H9 (cell line): ENCODE measurements around the gene AGAP3. TPM values are rescaled to one million over a fixed set of nuclear protein-coding genes. Genes with fewer than 3 reads are reported as not detected.

Experiments used
- DNase-seq: peaks from one replicate; pipeline ENCODE4 v3.0.0-alpha.2; 2017
- H2AFZ ChIP-seq: one replicate; pipeline ENCODE4 v1.6.1; 2013; ENCODE audit warnings: mild to moderate bottlenecking, low read length, control low read depth, moderate library complexity
- H2AK5ac ChIP-seq: 2 replicates; pipeline ENCODE4 v1.6.1; 2013; ENCODE audit warnings: low read length, control low read depth, mixed read lengths; ENCODE audit not compliant: insufficient read length
- H2BK120ac ChIP-seq: one replicate; pipeline ENCODE4 v1.6.1; 2013; ENCODE audit warnings: low read depth, mild to moderate bottlenecking, low read length, control low read depth, inconsistent platforms; ENCODE audit not compliant: poor library complexity, severe bottlenecking
- H2BK12ac ChIP-seq: 2 replicates; pipeline ENCODE4 v1.6.1; 2013; ENCODE audit warnings: low read length, control low read depth, mixed read lengths, low read depth; ENCODE audit not compliant: insufficient read length
- H2BK15ac ChIP-seq: 2 replicates; pipeline ENCODE4 v1.6.1; 2013; ENCODE audit warnings: low read depth, low read length, control low read depth
- H2BK20ac ChIP-seq: one replicate; pipeline ENCODE4 v1.6.1; 2013; ENCODE audit warnings: low read depth, mild to moderate bottlenecking, low read length, control low read depth, inconsistent platforms; ENCODE audit not compliant: poor library complexity, severe bottlenecking
- H2BK5ac ChIP-seq: 2 replicates; pipeline ENCODE4 v1.6.1; 2013; ENCODE audit warnings: low read length, control low read depth, mixed read lengths; ENCODE audit not compliant: insufficient read length
- H3K14ac ChIP-seq: 2 replicates; pipeline ENCODE4 v1.6.1; 2013; ENCODE audit warnings: low read length, control low read depth; ENCODE audit not compliant: insufficient read depth
- H3K18ac ChIP-seq: 2 replicates; pipeline ENCODE4 v1.6.1; 2013; ENCODE audit warnings: low read depth, mild to moderate bottlenecking, mixed read lengths, low read length, control low read depth; ENCODE audit not compliant: insufficient read length
- H3K23ac ChIP-seq: 2 replicates; pipeline ENCODE4 v1.6.1; 2013; ENCODE audit warnings: low read length, control low read depth, mixed read lengths, low read depth; ENCODE audit not compliant: insufficient read length
- H3K23me2 ChIP-seq: 2 replicates; pipeline ENCODE4 v1.6.1; 2013; ENCODE audit warnings: low read depth, mild to moderate bottlenecking, mixed read lengths, low read length, control low read depth; ENCODE audit not compliant: insufficient read length, poor library complexity, severe bottlenecking
- H3K27ac ChIP-seq: 2 replicates; pipeline ENCODE4 v1.5.1; 2013; ENCODE audit warnings: low read length, control low read depth, mixed read lengths, low read depth; ENCODE audit not compliant: insufficient read length
- H3K27me3 ChIP-seq: 2 replicates; pipeline ENCODE4 v1.6.1; 2013; ENCODE audit warnings: low read length, control low read depth, inconsistent platforms; ENCODE audit not compliant: insufficient read depth
- H3K4ac ChIP-seq: 2 replicates; pipeline ENCODE4 v1.6.1; 2013; ENCODE audit warnings: low read depth, mild to moderate bottlenecking, control low read depth, inconsistent platforms, low read length, moderate library complexity
- H3K4me1 ChIP-seq: 2 replicates; pipeline ENCODE4 v1.6.1; 2013; ENCODE audit warnings: low read length, control low read depth, inconsistent platforms; ENCODE audit not compliant: insufficient read depth
- H3K4me2 ChIP-seq: 2 replicates; pipeline ENCODE4 v1.6.1; 2013; ENCODE audit warnings: low read length, control low read depth, mixed read lengths; ENCODE audit not compliant: insufficient read length, insufficient read depth
- H3K56ac ChIP-seq: 2 replicates; pipeline ENCODE4 v1.6.1; 2013; ENCODE audit warnings: low read depth, mild to moderate bottlenecking, mixed read lengths, low read length, control low read depth; ENCODE audit not compliant: insufficient read length
- H3K79me1 ChIP-seq: 2 replicates; pipeline ENCODE4 v1.6.1; 2013; ENCODE audit warnings: low read depth, mild to moderate bottlenecking, moderate library complexity, low read length, control low read depth, inconsistent platforms; ENCODE audit not compliant: insufficient read depth, poor library complexity, severe bottlenecking
- H3K79me2 ChIP-seq: 2 replicates; pipeline ENCODE4 v1.6.1; 2013; ENCODE audit warnings: low read length, control low read depth, inconsistent platforms; ENCODE audit not compliant: insufficient read depth
- H3K9ac ChIP-seq: 2 replicates; pipeline ENCODE4 v1.6.1; 2013; ENCODE audit warnings: low read length, control low read depth, mixed read lengths; ENCODE audit not compliant: insufficient read length; ENCODE audit errors: extremely low read depth
- H3K9me3 ChIP-seq: one replicate; pipeline ENCODE4 v1.6.1; 2013; ENCODE audit warnings: low read depth, low read length, inconsistent platforms; ENCODE audit not compliant: control insufficient read depth
- H3T11ph ChIP-seq: one replicate; pipeline ENCODE4 v1.6.1; 2013; ENCODE audit warnings: mild to moderate bottlenecking, low read length, control low read depth, inconsistent platforms
- H4K20me1 ChIP-seq: one replicate; pipeline ENCODE4 v1.6.1; 2013; ENCODE audit not compliant: control insufficient read depth, insufficient read length, insufficient read depth
- H4K5ac ChIP-seq: 2 replicates; pipeline ENCODE4 v1.6.1; 2013; ENCODE audit warnings: low read depth, mild to moderate bottlenecking, mixed read lengths, low read length, control low read depth; ENCODE audit not compliant: insufficient read length
- H4K8ac ChIP-seq: replicated peaks from 2 replicates; pipeline ENCODE4 v1.6.1; 2013; ENCODE audit warnings: low read length, control low read depth, mixed read lengths, low read depth; ENCODE audit not compliant: insufficient read length
- H4K91ac ChIP-seq: 2 replicates; pipeline ENCODE4 v1.6.1; 2013; ENCODE audit warnings: low read depth, mild to moderate bottlenecking, moderate library complexity, mixed read lengths, low read length, control low read depth; ENCODE audit not compliant: insufficient read length
- H3K27ac Mint-ChIP-seq, 3 experiments: 2 replicates in 2 of 3; 3 replicates in 1 of 3; pipeline ENCODE4 v1.8.0; 2020 to 2021; ENCODE audit warnings: mixed read lengths in 3 of 3, mild to moderate bottlenecking in 1 of 3, moderate library complexity in 1 of 3
- H3K27me3 Mint-ChIP-seq: 2 replicates; pipeline ENCODE4 v1.8.0; 2021; ENCODE audit warnings: low read depth, mild to moderate bottlenecking, moderate library complexity, mixed read lengths
- H3K36me3 Mint-ChIP-seq, 3 experiments: 2 replicates in 2 of 3; 3 replicates in 1 of 3; pipeline ENCODE4 v1.8.0; 2020 to 2021; ENCODE audit warnings: low read depth in 3 of 3, mixed read lengths in 3 of 3; ENCODE audit not compliant: insufficient read depth in 1 of 3
- H3K4me1 Mint-ChIP-seq, 2 experiments: 2 replicates each; pipeline ENCODE4 v1.8.0; 2020; ENCODE audit warnings: mixed read lengths in 2 of 2
- H3K4me3 Mint-ChIP-seq, 2 experiments: 2 replicates in 1 of 2; 3 replicates in 1 of 2; pipeline ENCODE4 v1.8.0; 2020 to 2021; ENCODE audit warnings: mild to moderate bottlenecking in 2 of 2, mixed read lengths in 2 of 2, moderate library complexity in 1 of 2
- H3K9me3 Mint-ChIP-seq, 2 experiments: 2 replicates in 1 of 2; 3 replicates in 1 of 2; pipeline ENCODE4 v1.8.0; 2020; ENCODE audit warnings: mild to moderate bottlenecking in 2 of 2, mixed read lengths in 2 of 2, moderate library complexity in 1 of 2
- CTCF ChIP-seq: fragments of 200-600 bp; sonication (generic); conservative IDR thresholded peaks from 3 replicates; pipeline ENCODE4 v1.8.0; 2021; ENCODE audit warnings: antibody characterized with exemption, mild to moderate bottlenecking
- WGBS: extraction: QIAGEN DNeasy Blood & Tissue Kit; methylation state at CpG from one replicate; pipeline ENCODE4 v1.1.7; 2013; ENCODE audit warnings: missing lambda C conversion rate, low lambda C conversion rate, mixed read lengths; ENCODE audit not compliant: insufficient read length; ENCODE audit errors: extremely low coverage; 5-methylcytosine and 5-hydroxymethylcytosine counted together
- total RNA-seq: library from RNA; stranded (reverse); gene quantifications from 2 replicates; pipeline ENCODE4 v1.2.1, GENCODE V29; 2021

Gene AGAP3
- total RNA-seq, 1 experiment from 2014 or later: 97.7 TPM

GRCh38 chr7:151130741-151131157 is 44.5 kb downstream of the AGAP3 start:
- H2AK5ac ChIP-seq: no peak overlapping the region
- TF ChIP-seq CTCF: no peak
- H3K27ac ChIP-seq: no peak overlapping the region
- Mint-ChIP-seq H3K4me1 (peaks cover 0 to 10% of the 10 kb centered on the region in 2 experiments; a peak in 2 of 4 replicates), H3K9me3 (no peaks in the 10 kb centered on the region; a peak in 2 of 5 replicates), H3K4me3 (no peak overlapping the region), H3K27ac (no peak overlapping the region), H3K27me3 (peaks cover 9% of the 10 kb centered on the region), H3K36me3 (peaks cover 26 to 59% (median 27%) of the 10 kb centered on the region in 3 experiments)
- H3K56ac ChIP-seq: no peak overlapping the region
- H4K8ac ChIP-seq: no peak overlapping the region
- H2AFZ ChIP-seq: no peak overlapping the region
- WGBS: no CpG with 5 or more reads among the region's 17 CpGs
- H3K27me3 ChIP-seq: no peaks in the 10 kb centered on the region
- no peaks in the 10 kb centered on the region for H4K20me1 ChIP-seq
- H3K4me1 ChIP-seq: no peaks in the 10 kb centered on the region; the same call in 1 of the 2 replicates
- no peak overlapping the region for H2BK5ac ChIP-seq
- H3K9me3 ChIP-seq: no peaks in the 10 kb centered on the region
- H2BK15ac ChIP-seq: no peak overlapping the region
- H4K91ac ChIP-seq: no peak overlapping the region
- H3T11ph ChIP-seq: no peak overlapping the region
- H3K9ac ChIP-seq: no peak overlapping the region
- no peak overlapping the region for H2BK120ac ChIP-seq
- H2BK20ac ChIP-seq: no peak overlapping the region
- no peaks in the 10 kb centered on the region for H3K79me2 ChIP-seq
- no peak for DNase-seq
- H3K4me2 ChIP-seq: no peak overlapping the region
- no peak overlapping the region for H2BK12ac ChIP-seq
- no peak overlapping the region for H4K5ac ChIP-seq
- no peaks in the 10 kb centered on the region for H3K79me1 ChIP-seq
- no peak overlapping the region for H3K4ac ChIP-seq
- no peak overlapping the region for H3K23ac ChIP-seq
- no peak overlapping the region for H3K18ac ChIP-seq
- peaks cover 6% of the 10 kb centered on the region for H3K23me2 ChIP-seq
- no peak overlapping the region for H3K14ac ChIP-seq
